GM12878 (cell line): Measurements from ENCODE around the gene TRIM9. TPM values are rescaled to one million over a fixed set of nuclear protein-coding genes. Genes with fewer than 3 reads are reported as not detected.

Source experiments
- ATAC-seq: fragments of 200-7000 bp; cut with Tn5 transposase; 3 replicates; pipeline ENCODE4 v1.9.1; 2020; ENCODE audit warnings: mild to moderate bottlenecking, moderate library complexity
- BruUV-seq: library from RNA; stranded (reverse); fragments of 400-500 nt; replicated peaks from 2 replicates; lab custom pipeline; 2021; lab: Mats Ljungman, UMichigan
- CTCF ChIA-PET: fragments of 300-600 bp; sonication (Branson Sonifier 250); formaldehyde crosslinking; extraction: SDS; loops from one replicate; lab custom pipeline; 2021; ENCODE audit warnings: inconsistent platforms; lab: Yijun Ruan, JAX
- POLR2A ChIA-PET: fragments of 350-600 bp; formaldehyde crosslinking; extraction: SDS; loops from one replicate; lab custom pipeline; 2021; ENCODE audit warnings: inconsistent platforms; lab: Charles Lee
- RAD21 ChIA-PET: fragments of 300-600 bp; sonication (Branson Sonifier 250); formaldehyde crosslinking; loops from one replicate; lab custom pipeline; 2023; ENCODE audit warnings: antibody characterized with exemption; ENCODE audit not compliant: unreplicated experiment; lab: Charles Lee
- SMC1A ChIA-PET: fragments of 300-600 bp; sonication (Branson Sonifier 250); formaldehyde crosslinking; loops from one replicate; lab custom pipeline; 2023; ENCODE audit not compliant: unreplicated experiment, uncharacterized antibody; lab: Charles Lee
- DNase-seq: peaks from one replicate; pipeline ENCODE4 v3.0.0-alpha.2; 2011; ENCODE audit warnings: low read depth, low spot score
- FAIRE-seq: peaks from 3 replicates; lab custom pipeline; 2011; peaks lifted over from hg19 to GRCh38; lab: Jason Lieb, UNC
- H2AFZ ChIP-seq: 2 replicates; pipeline ENCODE4 v1.6.0; 2011; ENCODE audit warnings: low read depth, low read length, control low read depth; ENCODE audit not compliant: control insufficient read depth
- H3K27ac ChIP-seq: 2 replicates; pipeline ENCODE4 v1.5.1; 2011; ENCODE audit warnings: control low read depth; ENCODE audit not compliant: control insufficient read depth, insufficient read depth
- H3K27me3 ChIP-seq, 2 experiments: replicated peaks in 1 of 2; 2 replicates each; pipeline versions ENCODE4 v1.6.0 to v1.6.1; 2011; ENCODE audit warnings: low read length in 1 of 2; ENCODE audit not compliant: control insufficient read depth in 2 of 2, insufficient read depth in 2 of 2
- H3K36me3 ChIP-seq, 2 experiments: 2 replicates each; pipeline ENCODE4 v1.5.1; 2011; ENCODE audit warnings: low read length in 1 of 2; ENCODE audit not compliant: control insufficient read depth in 2 of 2, insufficient read depth in 2 of 2
- H3K4me1 ChIP-seq: 2 replicates; pipeline ENCODE4 v1.6.1; 2011; ENCODE audit warnings: mild to moderate bottlenecking, low read length, moderate library complexity, mixed read lengths; ENCODE audit not compliant: control insufficient read depth, insufficient read depth
- H3K4me2 ChIP-seq: 2 replicates; pipeline ENCODE4 v1.6.0; 2011; ENCODE audit warnings: control low read depth; ENCODE audit not compliant: control insufficient read depth, insufficient read depth
- H3K4me3 ChIP-seq: fragments of 200-600 bp; sonication (generic); 2 replicates; pipeline ENCODE4 v1.5.1; 2016
- H3K79me2 ChIP-seq: 2 replicates; pipeline ENCODE4 v1.6.0; 2011; ENCODE audit warnings: low read length; ENCODE audit not compliant: control insufficient read depth, insufficient read depth
- H3K9ac ChIP-seq: 2 replicates; pipeline ENCODE4 v1.8.0; 2011; ENCODE audit warnings: low read length, control low read depth, mixed read lengths; ENCODE audit not compliant: control insufficient read depth, insufficient read depth
- H3K9me3 ChIP-seq: replicated peaks from 3 replicates; pipeline ENCODE4 v1.5.1; 2011; ENCODE audit warnings: mild to moderate bottlenecking, low read length; ENCODE audit not compliant: control insufficient read depth, insufficient read depth
- H4K20me1 ChIP-seq: 2 replicates; pipeline ENCODE4 v1.6.0; 2011; ENCODE audit not compliant: control insufficient read depth, insufficient read depth
- ASH2L ChIP-seq: fragments of 300-600, 200-600 bp; sonication (generic); IDR thresholded peaks from 2 replicates; pipeline ENCODE4 v1.6.1; 2017; ENCODE audit warnings: low read depth, mild to moderate bottlenecking, borderline replicate concordance
- BCL3 ChIP-seq: IDR thresholded peaks from 2 replicates; pipeline ENCODE4 v1.6.1; 2011; ENCODE audit warnings: borderline replicate concordance, low read depth, mild to moderate bottlenecking, moderate library complexity, low read length; ENCODE audit not compliant: insufficient read depth, poor library complexity, severe bottlenecking
- CHD1 ChIP-seq: IDR thresholded peaks from 2 replicates; pipeline ENCODE4 v1.6.1; 2012; ENCODE audit warnings: low read depth, low read length, improper control_type of control experiment
- EZH2 ChIP-seq: IDR thresholded peaks from 2 replicates; pipeline ENCODE4 v1.6.1; 2012; ENCODE audit warnings: low read depth, mild to moderate bottlenecking, control low read depth, inconsistent platforms, low read length, borderline replicate concordance; ENCODE audit not compliant: control insufficient read depth
- GABPA ChIP-seq: IDR thresholded peaks from 2 replicates; pipeline ENCODE4 v1.6.1; 2014; ENCODE audit warnings: antibody characterized with exemption, low read depth, mild to moderate bottlenecking, inconsistent platforms
- HCFC1 ChIP-seq: fragments of 150-350 bp; IDR thresholded peaks from 2 replicates; pipeline ENCODE4 v1.6.1; 2014; ENCODE audit warnings: low read length
- KAT2A ChIP-seq: conservative IDR thresholded peaks from 2 replicates; pipeline ENCODE4 v1.6.1; 2011; ENCODE audit warnings: low read depth, low read length; ENCODE audit not compliant: control insufficient read depth
- MTA3 ChIP-seq: IDR thresholded peaks from 2 replicates; pipeline ENCODE4 v1.6.1; 2012; ENCODE audit warnings: low read length, inconsistent platforms, borderline replicate concordance
- MYB ChIP-seq: fragments of 150-350 bp; IDR thresholded peaks from 2 replicates; pipeline ENCODE4 v1.6.1; 2014; ENCODE audit warnings: mild to moderate bottlenecking, low read depth, low read length, borderline replicate concordance
- NR2C1 ChIP-seq: fragments of 450-650 bp; IDR thresholded peaks from 2 replicates; pipeline ENCODE4 v1.6.1; 2017; ENCODE audit warnings: antibody characterized with exemption, mild to moderate bottlenecking, moderate library complexity
- RBBP5 ChIP-seq: fragments of 200-600 bp; sonication (generic); conservative IDR thresholded peaks from 2 replicates; pipeline ENCODE4 v1.6.1; 2016
- SP1 ChIP-seq: IDR thresholded peaks from one replicate; pipeline ENCODE4 v1.6.1; 2011; ENCODE audit warnings: low read depth, low read length
- SREBF2 ChIP-seq: IDR thresholded peaks from 2 replicates; pipeline ENCODE4 v1.6.1; 2012; ENCODE audit warnings: mild to moderate bottlenecking, low read length
- TCF7 ChIP-seq: IDR thresholded peaks from 2 replicates; pipeline ENCODE4 v1.6.1; 2014; ENCODE audit warnings: antibody characterized with exemption, borderline replicate concordance
- WGBS: methylation state at CpG from one replicate; pipeline ENCODE4 v1.1.6; 2016; ENCODE audit warnings: low lambda C conversion rate; ENCODE audit not compliant: insufficient replicate concordance, insufficient coverage; ENCODE audit errors: missing lambda C conversion rate; 5-methylcytosine and 5-hydroxymethylcytosine counted together
- in situ Hi-C: fragments of 300-500 bp; cut with MboI; formaldehyde crosslinking; loops from 9 replicates; pipeline ENCODE4 v1.14.3; 2018; ENCODE audit warnings: mixed read lengths
- intact Hi-C: fragments of 100-400 bp; cut with micrococcal nuclease; formaldehyde crosslinking; loops from one replicate; pipeline ENCODE4 v1.14.2; 2022; ENCODE audit not compliant: unreplicated experiment
- polyA plus RNA-seq, 11 experiments: library from polyadenylated mRNA; depleted of rRNA in 4 of 11; unstranded in 6 of 11; stranded (reverse) in 5 of 11; fragments of >200 nt; fragmentation: Nextera tagmentation in 4 of 11; fragmentation: Illumina TruSeq in 1 of 11; extraction: Ambion mirVana in 4 of 11; extraction: Trizol in 1 of 11; gene quantifications; 1 replicate in 1 of 11; 2 replicates in 10 of 11; pipeline versions ENCODE4 v1.2.1 to v1.2.3, GENCODE V29; 2011 to 2016; ENCODE audit warnings: inconsistent platforms in 2 of 11, missing spikeins in 2 of 11, low read depth in 1 of 11
- total RNA-seq, 4 experiments: library from RNA; depleted of rRNA in 3 of 4; stranded (reverse); fragments of >200 nt in 3 of 4; fragmentation: Illumina TruSeq in 1 of 4; extraction: Trizol in 1 of 4; gene quantifications; 2 replicates each; pipeline versions ENCODE4 v1.2.1 to v1.2.3, GENCODE V29; 2013 to 2021
- TF ChIP-seq, protein P1 (sequence below): fragments of 150-350 bp; IDR thresholded peaks from 2 replicates; pipeline ENCODE4 v1.6.1; 2016; ENCODE audit warnings: low read depth, low read length
- TF ChIP-seq, protein P2 (sequence below): fragments of 450-650 bp; IDR thresholded peaks from 2 replicates; pipeline ENCODE4 v1.6.1; 2017; ENCODE audit warnings: mild to moderate bottlenecking, moderate library complexity

TRIM9 gene
- total and polyA plus RNA-seq, 10 of the 15 experiments (the other 5 are each of a cell fraction or from before 2014, with no cell fraction given), result 0.04 to 0.18 (median 0.11) TPM; not detected in 2

- TF ChIP-seq, protein P1, sequence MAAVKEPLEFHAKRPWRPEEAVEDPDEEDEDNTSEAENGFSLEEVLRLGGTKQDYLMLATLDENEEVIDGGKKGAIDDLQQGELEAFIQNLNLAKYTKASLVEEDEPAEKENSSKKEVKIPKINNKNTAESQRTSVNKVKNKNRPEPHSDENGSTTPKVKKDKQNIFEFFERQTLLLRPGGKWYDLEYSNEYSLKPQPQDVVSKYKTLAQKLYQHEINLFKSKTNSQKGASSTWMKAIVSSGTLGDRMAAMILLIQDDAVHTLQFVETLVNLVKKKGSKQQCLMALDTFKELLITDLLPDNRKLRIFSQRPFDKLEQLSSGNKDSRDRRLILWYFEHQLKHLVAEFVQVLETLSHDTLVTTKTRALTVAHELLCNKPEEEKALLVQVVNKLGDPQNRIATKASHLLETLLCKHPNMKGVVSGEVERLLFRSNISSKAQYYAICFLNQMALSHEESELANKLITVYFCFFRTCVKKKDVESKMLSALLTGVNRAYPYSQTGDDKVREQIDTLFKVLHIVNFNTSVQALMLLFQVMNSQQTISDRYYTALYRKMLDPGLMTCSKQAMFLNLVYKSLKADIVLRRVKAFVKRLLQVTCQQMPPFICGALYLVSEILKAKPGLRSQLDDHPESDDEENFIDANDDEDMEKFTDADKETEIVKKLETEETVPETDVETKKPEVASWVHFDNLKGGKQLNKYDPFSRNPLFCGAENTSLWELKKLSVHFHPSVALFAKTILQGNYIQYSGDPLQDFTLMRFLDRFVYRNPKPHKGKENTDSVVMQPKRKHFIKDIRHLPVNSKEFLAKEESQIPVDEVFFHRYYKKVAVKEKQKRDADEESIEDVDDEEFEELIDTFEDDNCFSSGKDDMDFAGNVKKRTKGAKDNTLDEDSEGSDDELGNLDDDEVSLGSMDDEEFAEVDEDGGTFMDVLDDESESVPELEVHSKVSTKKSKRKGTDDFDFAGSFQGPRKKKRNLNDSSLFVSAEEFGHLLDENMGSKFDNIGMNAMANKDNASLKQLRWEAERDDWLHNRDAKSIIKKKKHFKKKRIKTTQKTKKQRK, result no peak
- TF ChIP-seq, all 136 proteins: peak for 0
These were observed 34.2 kb upstream of the TRIM9 start (continued) for GRCh38 chr14:51129130-51129529.

DNA sequence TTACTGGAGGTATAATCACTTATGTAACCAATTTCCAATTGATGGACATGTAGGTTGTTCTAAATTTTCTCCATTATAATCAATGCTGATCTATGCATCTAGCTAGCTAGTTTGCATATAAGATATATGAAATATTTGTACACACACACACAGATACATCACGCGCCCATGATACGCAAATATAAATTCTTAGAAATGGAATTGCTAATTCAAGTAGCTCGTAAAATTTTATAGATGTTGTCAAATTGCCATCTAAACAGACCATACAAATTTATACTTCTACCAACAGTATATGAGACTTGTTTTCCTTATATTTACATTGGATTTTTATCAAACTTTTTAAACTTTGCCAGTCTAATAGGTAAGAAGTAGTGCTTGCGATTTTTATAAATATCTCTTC, 29.1 kb upstream of the TRIM9 start:
- Histone ChIP-seq H3K27me3 (no peaks in the 10 kb centered on the region; a peak in 1 of 4 replicates), H3K27ac (no peak overlapping the region), H3K4me2 (no peak overlapping the region), H3K79me2 (no peaks in the 10 kb centered on the region), H3K36me3 (no peaks in the 10 kb centered on the region), H3K9ac (no peak overlapping the region), H3K4me1 (no peaks in the 10 kb centered on the region), H2AFZ (no peak overlapping the region), H3K4me3 (no peak overlapping the region), H4K20me1 (no peaks in the 10 kb centered on the region), H3K9me3 (no peaks in the 10 kb centered on the region)
- ChIA-PET SMC1A (no interaction called here), CTCF (no interaction called here), POLR2A (no interaction called here), RAD21 (no interaction called here)
- BruUV-seq, result no TSS peak
- WGBS, result 82% methylated on average over 5 of the region's 5 CpGs
- in situ Hi-C loops (no loop called here), intact Hi-C loops (no loop called here)
- no peak for ATAC-seq
- no peak for DNase-seq
- no peak for FAIRE-seq
- TF ChIP-seq MYB (no peak), KAT2A (no peak), CHD1 (no peak), NR2C1 (no peak), SREBF2 (no peak), EZH2 (no peak), BCL3 (no peak), SP1 (no peak), ASH2L (no peak), TCF7 (no peak), MTA3 (no peak), GABPA (no peak), HCFC1 (no peak), RBBP5 (no peak)
- TF ChIP-seq, protein P2, sequence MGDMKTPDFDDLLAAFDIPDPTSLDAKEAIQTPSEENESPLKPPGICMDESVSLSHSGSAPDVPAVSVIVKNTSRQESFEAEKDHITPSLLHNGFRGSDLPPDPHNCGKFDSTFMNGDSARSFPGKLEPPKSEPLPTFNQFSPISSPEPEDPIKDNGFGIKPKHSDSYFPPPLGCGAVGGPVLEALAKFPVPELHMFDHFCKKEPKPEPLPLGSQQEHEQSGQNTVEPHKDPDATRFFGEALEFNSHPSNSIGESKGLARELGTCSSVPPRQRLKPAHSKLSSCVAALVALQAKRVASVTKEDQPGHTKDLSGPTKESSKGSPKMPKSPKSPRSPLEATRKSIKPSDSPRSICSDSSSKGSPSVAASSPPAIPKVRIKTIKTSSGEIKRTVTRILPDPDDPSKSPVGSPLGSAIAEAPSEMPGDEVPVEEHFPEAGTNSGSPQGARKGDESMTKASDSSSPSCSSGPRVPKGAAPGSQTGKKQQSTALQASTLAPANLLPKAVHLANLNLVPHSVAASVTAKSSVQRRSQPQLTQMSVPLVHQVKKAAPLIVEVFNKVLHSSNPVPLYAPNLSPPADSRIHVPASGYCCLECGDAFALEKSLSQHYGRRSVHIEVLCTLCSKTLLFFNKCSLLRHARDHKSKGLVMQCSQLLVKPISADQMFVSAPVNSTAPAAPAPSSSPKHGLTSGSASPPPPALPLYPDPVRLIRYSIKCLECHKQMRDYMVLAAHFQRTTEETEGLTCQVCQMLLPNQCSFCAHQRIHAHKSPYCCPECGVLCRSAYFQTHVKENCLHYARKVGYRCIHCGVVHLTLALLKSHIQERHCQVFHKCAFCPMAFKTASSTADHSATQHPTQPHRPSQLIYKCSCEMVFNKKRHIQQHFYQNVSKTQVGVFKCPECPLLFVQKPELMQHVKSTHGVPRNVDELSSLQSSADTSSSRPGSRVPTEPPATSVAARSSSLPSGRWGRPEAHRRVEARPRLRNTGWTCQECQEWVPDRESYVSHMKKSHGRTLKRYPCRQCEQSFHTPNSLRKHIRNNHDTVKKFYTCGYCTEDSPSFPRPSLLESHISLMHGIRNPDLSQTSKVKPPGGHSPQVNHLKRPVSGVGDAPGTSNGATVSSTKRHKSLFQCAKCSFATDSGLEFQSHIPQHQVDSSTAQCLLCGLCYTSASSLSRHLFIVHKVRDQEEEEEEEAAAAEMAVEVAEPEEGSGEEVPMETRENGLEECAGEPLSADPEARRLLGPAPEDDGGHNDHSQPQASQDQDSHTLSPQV, result no peak
